Posterior vena cava (tissue), 2 donors: Measurements from ENCODE around the gene HERPUD1. TPM values are rescaled to one million over a fixed set of nuclear protein-coding genes. Genes with fewer than 3 reads are reported as not detected.
"Not testable (repeated sequence)": the region's sequence is repeated elsewhere in the genome, so short reads cannot be mapped to it uniquely, and the experiment has no call there.

Source experiments
- DNase-seq: peaks from one replicate; pipeline ENCODE4 v3.0.0-alpha.2; 2020; ENCODE audit warnings: low spot score
- intact Hi-C, 2 donors: fragments of 100-400 bp; cut with DNase I; formaldehyde crosslinking; loops; one replicate each; pipeline versions ENCODE4 v1.14.1 to v1.14.2; 2022 to 2023
- total RNA-seq, 2 donors: library from RNA; stranded (reverse); fragmentation: NEBNext Ultra II Directional; extraction: Animal tissue kit (Norgen Biotek cat#: 25700); gene quantifications; one replicate each; pipeline ENCODE4 v1.2.1, GENCODE V29; 2021
- donor health status: DM: yes; HTN: yes; CAD: no.
- donor health status: DM: yes; HTN: yes; CAD: no.

The HERPUD1 gene
- total RNA-seq, 2 donors from 2014 or later, result 99.7 to 106 TPM

DNA sequence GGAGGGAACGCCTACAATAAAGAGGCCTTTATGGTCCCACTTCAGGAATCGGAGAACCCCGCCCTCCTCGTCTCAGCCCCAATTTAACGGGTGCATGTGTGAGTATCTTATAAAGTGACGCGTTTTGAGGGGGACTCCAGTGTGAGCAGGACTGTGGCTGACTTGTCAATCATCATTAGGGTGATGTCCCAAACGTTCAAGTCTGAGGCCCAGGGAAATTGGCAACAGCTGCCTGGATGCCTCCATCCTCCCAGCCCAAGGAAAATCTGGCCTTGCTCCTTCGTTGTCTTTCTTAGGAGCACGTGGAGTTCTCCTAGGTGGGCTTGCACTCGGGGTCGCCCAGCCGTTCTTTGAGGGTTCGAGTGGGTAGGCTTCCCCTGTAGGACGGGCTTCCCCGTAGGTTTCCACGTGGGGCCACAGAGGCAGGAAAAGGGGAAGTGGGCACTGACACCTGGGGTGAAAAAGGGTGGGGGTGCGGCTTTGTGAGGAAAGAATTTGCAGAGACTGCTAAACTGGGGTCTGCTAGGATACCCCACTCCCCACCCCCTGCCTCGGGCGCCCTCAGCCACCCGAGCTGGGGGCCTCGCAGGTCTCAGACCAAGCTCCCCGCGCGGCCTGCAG, 561 bp upstream of the HERPUD1 start:
- DNase-seq, result peak; percentile 78
- intact Hi-C loops, result no loop called here

DNA sequence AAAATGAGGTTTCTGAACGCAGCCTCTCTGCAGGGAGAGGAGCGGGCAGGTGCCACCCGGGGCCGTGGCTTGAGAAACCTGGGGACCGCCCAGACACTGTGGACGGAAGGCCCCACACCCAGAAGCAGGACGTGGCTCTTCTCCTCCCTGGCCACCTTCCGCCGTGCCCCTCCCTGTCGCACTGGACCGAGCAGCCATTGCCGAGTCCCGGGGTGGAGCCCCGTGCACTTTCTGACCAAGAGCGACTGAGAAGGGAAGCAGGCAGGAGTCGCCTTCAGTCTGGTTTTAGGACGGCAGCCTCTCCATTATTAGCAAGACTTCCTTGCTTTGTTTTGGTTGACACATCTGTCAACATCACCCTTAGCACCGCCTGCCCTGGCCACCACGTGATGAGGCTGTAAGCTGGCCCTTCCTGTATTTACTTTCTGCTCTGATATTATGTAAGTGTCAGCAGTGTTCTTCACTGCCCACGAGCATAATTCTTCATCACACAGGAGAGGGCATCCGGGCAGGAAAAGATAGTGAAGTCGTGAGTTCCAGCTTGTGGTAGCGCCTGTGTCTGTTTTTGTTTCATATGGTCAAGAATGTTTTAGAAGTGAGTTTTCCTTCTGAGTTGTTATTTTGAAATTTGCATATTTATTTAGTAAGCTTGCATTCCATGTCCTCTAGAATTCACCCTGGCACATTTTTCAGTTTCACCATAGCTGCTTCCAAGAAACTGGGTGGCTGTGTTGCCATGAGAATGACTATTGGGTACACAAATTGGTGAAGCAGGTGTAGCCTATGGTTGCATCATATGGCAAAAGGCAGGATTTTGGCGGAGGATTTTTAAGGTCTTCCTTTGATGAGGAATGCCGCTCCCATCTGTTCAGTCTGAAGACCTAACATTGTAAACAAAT, 1.0 kb downstream of the HERPUD1 start:
- intact Hi-C loops, result no loop called here
- peak; percentile 93 for DNase-seq

DNA sequence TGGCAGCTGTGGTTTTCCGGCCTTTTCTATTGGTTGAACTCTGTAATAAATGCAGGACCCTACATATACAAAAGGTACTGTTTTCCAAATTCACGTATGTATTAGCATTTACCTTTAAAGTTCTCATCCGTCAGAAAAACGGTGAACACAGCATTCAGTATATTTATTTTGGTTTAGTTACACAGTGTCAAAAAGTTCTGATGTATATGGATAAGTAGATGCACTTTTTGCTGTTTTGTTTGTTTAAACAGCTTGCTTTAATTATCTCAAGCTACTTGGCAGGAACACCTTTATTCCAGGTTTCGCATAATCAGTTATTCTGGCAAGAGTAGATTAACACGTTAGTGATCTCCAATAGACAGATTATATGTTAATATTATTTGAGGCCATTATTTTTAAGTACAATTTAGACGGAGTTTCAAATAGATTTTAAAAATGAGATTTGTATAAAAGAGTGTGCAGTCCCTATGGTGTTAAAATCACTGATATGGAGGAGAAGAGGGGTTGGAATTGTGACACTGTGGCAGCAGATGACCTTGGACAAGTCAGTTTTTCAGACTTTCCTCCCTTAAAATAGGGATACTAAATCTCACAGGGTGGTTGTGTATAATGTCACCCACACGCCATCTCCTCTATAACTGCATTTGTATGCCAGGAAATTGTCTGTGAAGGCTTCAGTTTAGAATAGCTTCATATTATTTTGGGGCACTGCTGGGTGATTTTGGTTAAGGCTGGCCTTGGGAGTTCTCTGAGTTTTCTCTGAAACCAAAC, 2.1 kb downstream of the HERPUD1 start:
- intact Hi-C loops, result no loop called here
- DNase-seq, result no peak

DNA sequence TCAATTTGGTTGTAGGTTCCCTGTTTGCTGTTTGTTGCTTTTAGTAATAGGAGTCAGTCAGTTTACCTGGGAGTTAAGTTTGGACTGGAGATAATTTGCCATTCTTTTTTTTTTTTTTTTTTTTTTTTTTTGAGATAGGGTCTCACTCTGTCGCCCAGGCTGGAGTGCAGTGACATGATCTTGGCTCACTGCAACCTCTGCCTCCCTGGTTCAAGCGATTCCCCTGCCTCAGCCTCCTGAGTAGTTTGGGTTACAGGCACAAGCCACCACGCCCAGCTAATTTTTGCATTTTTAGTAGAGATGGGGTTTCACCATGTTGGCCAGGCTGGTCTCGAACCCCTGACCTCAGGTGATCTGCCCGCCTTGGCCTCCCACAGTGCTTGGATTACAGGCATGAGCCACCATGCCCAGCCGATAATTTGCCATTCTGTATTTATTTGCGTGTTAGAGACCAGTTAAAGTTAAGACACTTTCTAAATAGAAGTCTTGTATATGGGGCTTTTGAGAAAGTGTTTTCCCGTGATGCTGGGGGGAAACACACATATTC, 2.7 kb downstream of the HERPUD1 start:
- intact Hi-C loops, result loop anchor here in 1 of 2 donors (5.0 kb wide), 1 partner anchor 483 kb away; no protein-coding TSS in a partner anchor
- not testable (repeated sequence) for DNase-seq

DNA sequence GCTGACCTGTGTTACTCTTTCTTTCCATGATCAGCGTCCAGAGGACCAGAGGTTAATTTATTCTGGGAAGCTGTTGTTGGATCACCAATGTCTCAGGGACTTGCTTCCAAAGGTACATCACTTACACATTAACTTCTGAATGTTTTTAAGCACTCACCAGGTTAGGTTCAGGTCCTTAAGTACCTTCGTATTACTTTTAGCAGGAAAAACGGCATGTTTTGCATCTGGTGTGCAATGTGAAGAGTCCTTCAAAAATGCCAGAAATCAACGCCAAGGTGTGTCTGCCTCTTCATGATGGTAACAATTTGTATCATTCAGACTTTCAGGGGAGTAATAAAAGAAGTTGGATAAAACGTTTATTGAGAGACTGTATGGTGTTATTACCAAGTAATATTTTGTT, 3.3 kb downstream of the HERPUD1 start:
- DNase-seq, result no peak
- intact Hi-C loops, result loop anchor here in 1 of 2 donors (5.0 kb wide), 1 partner anchor 482 kb away; no protein-coding TSS in a partner anchor

DNA sequence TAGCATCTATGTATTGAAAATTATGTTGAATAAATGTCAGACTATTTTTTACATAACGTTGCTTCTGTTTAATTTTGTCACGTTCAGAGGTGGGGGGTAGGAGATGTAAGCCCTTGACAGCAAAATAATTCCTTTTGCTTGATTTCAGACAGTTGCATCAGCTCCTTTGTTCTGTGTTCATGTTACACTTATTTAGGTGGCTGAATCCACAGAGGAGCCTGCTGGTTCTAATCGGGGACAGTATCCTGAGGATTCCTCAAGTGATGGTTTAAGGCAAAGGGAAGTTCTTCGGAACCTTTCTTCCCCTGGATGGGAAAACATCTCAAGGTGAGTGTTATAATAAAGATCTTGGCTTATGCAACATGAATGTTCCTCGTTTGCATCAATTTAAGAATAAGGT, 4.5 kb downstream of the HERPUD1 start:
- intact Hi-C loops, result loop anchor here in 1 of 2 donors (5.0 kb wide), 1 partner anchor 481 kb away; no protein-coding TSS in a partner anchor
- DNase-seq, result no peak

DNA sequence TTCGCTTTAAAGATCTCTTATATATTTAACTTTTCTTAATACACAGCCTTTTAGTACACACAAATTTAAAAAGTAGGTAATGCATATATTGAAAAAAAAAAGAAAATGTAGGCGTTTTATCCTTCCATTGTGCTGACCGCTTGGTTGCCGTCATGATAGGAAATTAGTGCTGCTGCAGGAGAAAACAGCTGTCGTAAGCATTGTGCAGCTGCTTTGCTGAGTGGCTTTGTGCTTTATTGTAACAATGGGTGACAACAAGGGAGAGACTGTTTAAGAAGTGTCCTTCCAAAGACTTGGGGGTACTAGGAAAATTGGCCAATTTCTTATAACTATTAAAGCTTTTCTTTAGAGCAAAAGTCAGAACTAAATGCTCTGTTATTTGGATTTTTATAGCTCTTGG, 5.0 kb downstream of the HERPUD1 start:
- no peak for DNase-seq
- intact Hi-C loops, result loop anchor here in 1 of 2 donors (5.0 kb wide), 1 partner anchor 480 kb away; no protein-coding TSS in a partner anchor

DNA sequence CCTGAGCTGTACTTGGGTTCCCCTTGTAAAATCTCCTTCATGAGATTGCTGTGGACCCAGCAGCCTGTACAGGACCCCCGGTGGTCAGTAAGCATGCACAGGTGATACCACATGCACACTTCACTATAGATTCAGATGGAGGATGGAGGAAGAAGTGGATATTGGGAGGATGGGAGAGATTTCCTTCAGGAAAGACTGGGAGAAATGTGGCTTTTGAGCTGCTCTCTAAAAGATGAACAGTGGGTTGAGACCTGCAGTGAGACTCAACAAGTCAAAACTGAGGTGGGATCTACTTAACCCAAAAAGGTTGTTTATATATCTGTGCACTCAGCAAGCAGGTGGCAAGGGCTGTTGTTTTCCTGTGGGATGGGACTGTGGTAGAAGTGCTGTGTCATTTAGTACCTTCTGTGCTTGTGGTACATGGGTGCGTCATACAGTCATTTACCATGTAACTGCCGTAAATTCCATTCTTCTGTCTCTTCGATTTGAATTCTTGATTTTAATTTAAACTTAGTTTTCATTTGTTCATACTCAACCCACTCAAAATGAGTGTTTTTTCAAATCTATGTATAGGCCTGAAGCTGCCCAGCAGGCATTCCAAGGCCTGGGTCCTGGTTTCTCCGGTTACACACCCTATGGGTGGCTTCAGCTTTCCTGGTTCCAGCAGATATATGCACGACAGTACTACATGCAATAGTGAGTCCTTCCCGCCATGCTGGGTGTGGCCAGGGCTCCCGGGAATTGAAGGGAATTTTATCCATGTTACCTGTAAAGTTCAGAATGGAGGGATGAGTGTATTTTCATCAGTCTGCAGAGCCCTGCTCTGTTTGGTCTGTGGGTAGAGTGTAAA, 6.9 kb downstream of the HERPUD1 start:
- intact Hi-C loops, result loop anchor here in 1 of 2 donors (5.0 kb wide), 1 partner anchor 478 kb away; no protein-coding TSS in a partner anchor
- DNase-seq, result no peak

DNA sequence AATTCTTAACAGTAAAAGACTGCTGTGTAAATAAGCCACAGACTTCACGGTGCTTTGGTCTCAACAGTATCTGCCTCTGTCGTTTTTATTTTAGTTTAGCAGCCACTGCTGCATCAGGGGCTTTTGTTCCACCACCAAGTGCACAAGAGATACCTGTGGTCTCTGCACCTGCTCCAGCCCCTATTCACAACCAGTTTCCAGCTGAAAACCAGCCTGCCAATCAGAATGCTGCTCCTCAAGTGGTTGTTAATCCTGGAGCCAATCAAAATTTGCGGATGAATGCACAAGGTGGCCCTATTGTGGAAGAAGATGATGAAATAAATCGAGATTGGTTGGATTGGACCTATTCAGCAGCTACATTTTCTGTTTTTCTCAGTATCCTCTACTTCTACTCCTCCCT, 7.9 kb downstream of the HERPUD1 start:
- no peak for DNase-seq
- intact Hi-C loops, result loop anchor here in 1 of 2 donors (5.0 kb wide), 1 partner anchor 478 kb away; no protein-coding TSS in a partner anchor

DNA sequence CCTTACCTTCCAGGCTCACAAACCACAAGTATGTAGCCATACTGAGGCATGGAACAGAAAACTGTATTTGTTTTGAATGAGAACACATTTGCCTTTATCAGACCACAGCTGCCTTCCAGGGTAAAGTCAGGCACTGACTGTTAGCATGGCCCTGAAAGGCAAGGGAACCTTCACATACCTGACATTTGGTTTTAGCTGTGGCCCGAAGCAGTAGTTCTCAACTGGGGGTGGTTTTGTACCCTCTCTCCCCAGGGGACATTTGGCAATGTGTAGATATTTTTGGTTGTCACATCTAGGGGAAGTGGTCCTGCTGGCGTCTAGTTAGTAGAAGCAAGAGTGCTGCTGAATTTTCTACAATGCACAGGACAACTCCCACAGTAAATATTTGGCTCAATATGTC, 9.2 kb downstream of the HERPUD1 start:
- intact Hi-C loops, result no loop called here

DNA sequence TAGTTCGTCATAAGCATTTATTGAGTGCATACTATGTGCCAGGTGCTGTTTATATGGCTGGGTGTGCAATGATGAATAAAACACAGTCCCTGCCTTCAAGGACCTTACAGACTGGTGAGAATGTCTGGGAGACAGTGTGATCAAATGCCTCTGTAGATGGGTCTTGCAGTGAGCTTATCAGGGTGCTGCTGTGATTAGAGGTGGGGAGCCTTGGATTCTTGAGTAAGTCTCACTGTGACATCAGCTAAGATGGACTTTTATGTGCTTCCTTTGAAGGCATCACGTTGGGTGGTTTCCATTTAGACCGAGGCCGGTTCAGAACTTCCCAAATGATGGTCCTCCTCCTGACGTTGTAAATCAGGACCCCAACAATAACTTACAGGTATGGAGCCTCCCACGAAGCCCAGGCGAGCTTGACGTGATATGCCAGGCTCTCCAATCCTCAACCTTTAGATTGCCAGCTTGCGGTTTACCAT, 10.0 kb downstream of the HERPUD1 start:
- intact Hi-C loops, result no loop called here
- no peak for DNase-seq

More for the DNA sequence above, 9.2 kb downstream of the HERPUD1 start:
- DNase-seq, result no peak

DNA sequence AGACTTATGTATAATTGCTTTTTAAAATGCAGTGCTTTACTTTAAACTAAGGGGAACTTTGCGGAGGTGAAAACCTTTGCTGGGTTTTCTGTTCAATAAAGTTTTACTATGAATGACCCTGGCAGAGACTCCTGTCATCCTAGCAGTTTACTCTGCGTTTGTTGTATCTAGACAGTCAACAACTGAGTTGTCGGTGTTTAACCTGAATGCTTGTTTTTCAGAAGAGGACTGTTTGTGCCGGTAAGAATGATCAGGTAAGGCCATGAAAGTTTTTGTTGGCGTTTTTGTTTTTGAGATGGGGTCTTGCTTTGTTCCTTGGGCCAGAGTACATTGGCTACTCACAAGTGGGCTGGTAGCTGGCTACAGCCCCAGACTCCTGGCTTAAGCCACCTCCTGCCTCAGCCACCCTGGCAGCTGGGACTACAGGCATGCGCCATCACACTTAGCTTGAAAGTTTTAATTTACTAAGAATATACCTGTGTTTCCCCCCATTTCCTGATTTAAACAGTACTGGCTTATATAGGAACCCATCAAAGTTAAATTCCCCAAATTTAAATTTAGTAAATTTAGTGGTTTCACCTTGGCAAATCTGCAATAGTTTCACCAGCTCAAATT, 11.9 kb downstream of the HERPUD1 start:
- intact Hi-C loops, result no loop called here
- no peak for DNase-seq

DNA sequence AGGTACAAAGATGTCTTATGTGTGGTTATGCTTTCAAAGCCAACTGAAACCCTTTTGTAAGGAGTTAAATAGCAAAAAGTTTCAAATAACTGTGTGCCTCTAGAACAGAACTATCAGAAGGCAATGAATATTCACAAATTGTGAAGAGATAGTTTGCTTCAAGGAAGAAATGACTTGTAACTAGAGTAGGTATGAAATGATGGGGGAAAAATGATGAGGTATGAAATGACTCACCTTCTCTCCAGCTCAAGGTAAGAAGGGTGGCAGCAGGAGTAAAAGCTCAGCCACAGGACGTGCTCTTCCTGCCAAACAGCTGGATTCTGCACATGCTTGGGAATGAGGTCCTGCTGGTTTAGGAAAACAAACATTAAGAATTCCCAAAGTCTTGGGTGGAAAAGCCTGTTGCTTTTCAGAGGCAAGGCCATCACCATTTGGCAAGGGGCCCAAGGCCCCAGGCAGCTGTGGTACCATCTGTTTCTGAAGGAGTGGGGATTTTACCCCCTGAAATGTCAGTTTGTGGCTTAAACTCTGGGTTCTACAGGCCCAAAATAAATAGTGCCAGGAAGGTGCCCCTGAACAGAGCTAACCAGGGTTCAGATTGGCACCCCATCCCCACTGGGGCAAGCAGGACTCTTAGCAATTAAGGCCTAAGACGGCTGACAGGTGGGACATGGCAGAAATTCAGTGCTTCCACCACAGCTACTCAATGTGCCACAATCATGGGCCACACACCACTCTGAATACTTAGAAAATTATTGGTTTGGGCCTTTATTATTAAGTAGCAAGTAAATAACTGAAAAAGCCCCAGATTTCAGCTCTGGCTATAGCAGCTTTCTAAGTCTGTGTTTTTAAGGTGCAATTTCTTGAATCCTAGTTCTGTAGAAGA, 13.3 kb downstream of the HERPUD1 start:
- no peak for DNase-seq
- intact Hi-C loops, result no loop called here

DNA sequence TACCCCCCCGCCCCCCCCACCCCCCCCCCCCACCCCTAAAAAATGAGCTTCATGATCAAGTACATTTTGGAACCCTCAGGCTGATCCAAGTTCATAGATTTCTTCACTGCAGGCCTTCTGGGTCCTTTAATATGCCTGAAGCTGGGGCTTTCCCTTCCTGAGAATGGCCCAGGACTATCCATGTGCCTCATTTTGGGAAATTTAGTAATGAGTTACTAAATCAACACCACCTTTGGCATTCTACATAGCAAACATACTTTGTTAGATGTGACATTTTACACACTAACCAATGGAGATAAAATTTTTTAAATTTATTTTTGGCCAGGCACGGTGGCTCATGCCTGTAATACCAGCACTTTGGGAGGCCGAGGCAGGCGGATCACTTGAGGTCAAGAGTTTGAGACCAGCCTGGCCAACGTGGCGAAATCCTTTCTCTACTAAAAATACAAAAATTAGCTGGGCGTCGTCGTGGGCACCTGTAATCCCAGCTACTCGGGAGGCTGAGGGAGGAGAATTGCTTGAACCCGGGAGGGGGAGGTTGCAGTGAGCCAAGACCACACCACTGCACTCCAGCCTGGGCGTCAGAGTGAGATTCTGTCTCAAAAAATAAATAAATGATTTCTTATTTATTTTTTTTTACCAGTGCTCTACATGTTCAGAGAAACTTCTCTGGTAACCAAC, 14.0 kb downstream of the HERPUD1 start:
- DNase-seq, result peak; percentile 58
- intact Hi-C loops, result no loop called here

DNA sequence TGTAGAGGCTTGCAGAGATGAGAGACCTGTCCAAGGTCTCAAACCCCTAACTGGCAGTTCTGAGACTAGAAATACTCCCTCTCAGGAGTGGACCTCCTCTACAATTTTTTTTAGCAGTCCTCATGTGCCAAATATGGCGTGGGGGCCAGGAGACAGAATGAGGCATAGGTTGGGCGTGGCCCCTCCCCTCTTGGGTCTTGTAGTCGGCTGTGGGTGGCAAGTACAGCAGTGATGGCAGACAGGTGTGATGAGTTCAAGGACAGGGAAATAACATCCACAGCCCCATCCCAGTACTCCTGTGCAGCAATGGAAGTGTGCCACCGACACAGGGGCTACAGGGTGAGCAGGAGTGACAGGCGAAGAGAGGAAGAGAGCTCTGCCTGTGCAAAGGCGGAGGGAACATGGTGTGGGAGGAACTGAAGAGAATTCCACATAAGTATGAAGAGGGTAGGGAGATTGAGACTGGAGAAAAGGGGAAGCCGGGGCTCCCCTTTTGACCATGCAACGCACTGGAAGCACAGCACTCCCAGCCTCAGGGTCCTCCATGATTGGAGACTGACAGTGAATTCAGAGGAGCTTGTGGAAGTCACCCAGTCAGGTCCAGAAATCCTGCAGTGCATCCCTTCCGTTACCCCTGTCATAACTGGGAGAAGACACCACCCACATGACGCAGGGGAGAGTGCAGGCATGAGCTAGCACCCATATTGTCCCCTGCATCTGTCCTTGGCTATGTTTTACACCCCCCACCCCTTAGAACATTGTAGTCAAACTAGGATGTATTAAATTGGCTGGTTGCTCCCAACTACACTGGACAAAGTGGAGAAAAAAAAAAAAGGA, 15.0 kb downstream of the HERPUD1 start:
- DNase-seq, result peak; percentile 60
- intact Hi-C loops, result no loop called here
